Neutrophil (primary cell): ENCODE data around the gene LBH.

Experiments
- H3K27ac ChIP-seq: fragments of 200-600 bp; sonication (generic); 2 replicates; pipeline ENCODE4 v1.5.1; 2016; ENCODE audit warnings: mild to moderate bottlenecking, moderate library complexity
- H3K27me3 ChIP-seq: fragments of 200-600 bp; sonication (generic); 2 replicates; pipeline ENCODE4 v1.6.0; 2016; ENCODE audit warnings: mild to moderate bottlenecking
- H3K36me3 ChIP-seq: fragments of 200-600 bp; sonication (generic); 2 replicates; pipeline ENCODE4 v1.5.1; 2017
- H3K4me1 ChIP-seq, 2 experiments: fragments of 200-600 bp in 1 of 2; sonication (generic) in 1 of 2; 1 replicate in 1 of 2; 2 replicates in 1 of 2; pipeline versions ENCODE4 v1.5.1 to v1.6.1; 2013 to 2016; ENCODE audit warnings: low read depth in 1 of 2, low read length in 1 of 2, mild to moderate bottlenecking in 1 of 2, moderate library complexity in 1 of 2; ENCODE audit not compliant: control insufficient read depth in 1 of 2, insufficient read depth in 1 of 2
- H3K4me3 ChIP-seq, 2 experiments: fragments of 200-600 bp in 1 of 2; sonication (generic) in 1 of 2; 1 replicate in 1 of 2; 2 replicates in 1 of 2; pipeline ENCODE4 v1.5.1; 2013 to 2016; ENCODE audit warnings: low read depth in 1 of 2, low read length in 1 of 2, mild to moderate bottlenecking in 1 of 2, moderate library complexity in 1 of 2
- H3K9me3 ChIP-seq: fragments of 200-600 bp; sonication (generic); 2 replicates; pipeline ENCODE4 v1.5.1; 2016
- TF ChIP-seq, protein P1 (sequence below): fragments of 200-600 bp; sonication (generic); IDR thresholded peaks from 2 replicates; pipeline ENCODE4 v1.5.1; 2016; ENCODE audit warnings: antibody characterized with exemption

The LBH gene

DNA sequence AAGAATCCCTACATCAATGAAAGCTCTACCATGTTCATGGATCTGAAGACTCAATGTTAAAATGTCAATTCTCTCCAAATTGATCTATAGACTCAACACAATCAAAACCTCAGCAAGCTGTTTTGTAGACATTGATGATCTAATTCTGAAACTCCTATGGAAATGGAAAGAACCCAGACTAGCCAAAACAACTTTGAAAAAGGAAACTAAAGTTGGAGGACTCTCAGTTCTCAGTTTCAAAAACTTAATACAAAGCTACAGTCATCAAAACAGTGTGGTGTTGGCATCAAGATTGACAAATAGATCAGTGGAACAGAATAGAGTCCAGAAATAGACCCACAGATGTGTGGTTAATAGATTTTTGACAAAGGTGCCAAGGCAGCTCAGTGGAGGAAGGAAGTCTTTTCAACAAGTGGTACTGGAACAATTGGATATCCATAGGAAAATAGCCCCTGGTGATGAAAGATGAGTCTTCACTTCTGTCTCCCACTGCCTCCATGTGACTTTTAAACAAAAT, 30.4 kb downstream of the LBH start:
- no peak overlapping the region for H3K4me3 ChIP-seq
- no peak overlapping the region for H3K27ac ChIP-seq
- H3K4me1 ChIP-seq = peaks cover 7 to 10% of the 10 kb centered on the region in 2 experiments
- TF ChIP-seq, protein P1, sequence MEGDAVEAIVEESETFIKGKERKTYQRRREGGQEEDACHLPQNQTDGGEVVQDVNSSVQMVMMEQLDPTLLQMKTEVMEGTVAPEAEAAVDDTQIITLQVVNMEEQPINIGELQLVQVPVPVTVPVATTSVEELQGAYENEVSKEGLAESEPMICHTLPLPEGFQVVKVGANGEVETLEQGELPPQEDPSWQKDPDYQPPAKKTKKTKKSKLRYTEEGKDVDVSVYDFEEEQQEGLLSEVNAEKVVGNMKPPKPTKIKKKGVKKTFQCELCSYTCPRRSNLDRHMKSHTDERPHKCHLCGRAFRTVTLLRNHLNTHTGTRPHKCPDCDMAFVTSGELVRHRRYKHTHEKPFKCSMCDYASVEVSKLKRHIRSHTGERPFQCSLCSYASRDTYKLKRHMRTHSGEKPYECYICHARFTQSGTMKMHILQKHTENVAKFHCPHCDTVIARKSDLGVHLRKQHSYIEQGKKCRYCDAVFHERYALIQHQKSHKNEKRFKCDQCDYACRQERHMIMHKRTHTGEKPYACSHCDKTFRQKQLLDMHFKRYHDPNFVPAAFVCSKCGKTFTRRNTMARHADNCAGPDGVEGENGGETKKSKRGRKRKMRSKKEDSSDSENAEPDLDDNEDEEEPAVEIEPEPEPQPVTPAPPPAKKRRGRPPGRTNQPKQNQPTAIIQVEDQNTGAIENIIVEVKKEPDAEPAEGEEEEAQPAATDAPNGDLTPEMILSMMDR = no peak
- no peaks in the 10 kb centered on the region for H3K27me3 ChIP-seq
- no peaks in the 10 kb centered on the region for H3K36me3 ChIP-seq
- H3K9me3 ChIP-seq = no peaks in the 10 kb centered on the region

- TF ChIP-seq, protein P1 = no peak
- Histone ChIP-seq H3K4me1 (peaks cover 7 to 13% of the 10 kb centered on the region in 2 experiments), H3K27ac (no peak overlapping the region)
Measured at GRCh38 chr2:30262716-30263309, 31.5 kb downstream of the LBH start.

GRCh38 chr2:30264274-30264673, 32.9 kb downstream of the LBH start:
- Histone ChIP-seq H3K36me3 (no peaks in the 10 kb centered on the region), H3K9me3 (no peaks in the 10 kb centered on the region), H3K27ac (no peak overlapping the region), H3K4me3 (no peak overlapping the region), H3K4me1 (peaks cover 7 to 13% of the 10 kb centered on the region in 2 experiments), H3K27me3 (no peaks in the 10 kb centered on the region)
- TF ChIP-seq, protein P1 = no peak

More at GRCh38 chr2:30262716-30263309, 31.5 kb downstream of the LBH start:
- Histone ChIP-seq H3K36me3 (no peaks in the 10 kb centered on the region), H3K4me3 (no peak overlapping the region), H3K9me3 (no peaks in the 10 kb centered on the region), H3K27me3 (no peaks in the 10 kb centered on the region)

GRCh38 chr2:30265052-30266015, 34.0 kb downstream of the LBH start:
- H3K4me1 ChIP-seq = peaks cover 7 to 13% of the 10 kb centered on the region in 2 experiments
- no peaks in the 10 kb centered on the region for H3K9me3 ChIP-seq
- no peaks in the 10 kb centered on the region for H3K36me3 ChIP-seq
- no peak overlapping the region for H3K4me3 ChIP-seq
- TF ChIP-seq, protein P1 = no peak
- no peak overlapping the region for H3K27ac ChIP-seq
- H3K27me3 ChIP-seq = no peaks in the 10 kb centered on the region

- Histone ChIP-seq H3K9me3 (no peaks in the 10 kb centered on the region), H3K27ac (no peak overlapping the region), H3K4me1 (peaks cover 7 to 13% of the 10 kb centered on the region in 2 experiments), H3K4me3 (no peak overlapping the region), H3K36me3 (no peaks in the 10 kb centered on the region), H3K27me3 (no peaks in the 10 kb centered on the region)
- TF ChIP-seq, protein P1 = no peak
Measured at GRCh38 chr2:30266051-30266621, 34.8 kb downstream of the LBH start.
